Brain microvascular endothelial cell (primary cell): Measurements from ENCODE around the gene COLGALT1.
"Not testable (repeated sequence)": the region's sequence is repeated elsewhere in the genome, so short reads cannot be mapped to it uniquely, and the experiment has no call there.

ENCODE experiments used
- DNase-seq: peaks from one replicate; pipeline ENCODE4 v3.0.0-alpha.2; 2020
- H3K27ac ChIP-seq: fragments of 250-450 bp; sonication (Bioruptor Pico); 2 replicates; pipeline ENCODE4 v1.5.1; 2020; ENCODE audit warnings: mild to moderate bottlenecking, moderate library complexity
- H3K27me3 ChIP-seq: fragments of 250-450 bp; sonication (Bioruptor Pico); replicated peaks from 2 replicates; pipeline ENCODE4 v1.5.1; 2020; ENCODE audit warnings: mild to moderate bottlenecking
- H3K36me3 ChIP-seq: fragments of 250-450 bp; sonication (Bioruptor Pico); replicated peaks from 2 replicates; pipeline ENCODE4 v1.5.1; 2020; ENCODE audit warnings: mild to moderate bottlenecking
- H3K4me3 ChIP-seq: 2 replicates; pipeline ENCODE4 v1.5.1; 2011; ENCODE audit warnings: low read depth, mild to moderate bottlenecking, control low read depth, low read length, moderate library complexity
- in situ Hi-C: cut with HindIII; loops from 2 replicates; pipeline ENCODE4 v1.10.0; 2017; ENCODE audit warnings: low sequenced_read_pairs, low pct_ligation_motif_present
- TF ChIP-seq, protein P1 (sequence below): IDR thresholded peaks from 2 replicates; pipeline ENCODE4 v1.5.1; 2011; ENCODE audit warnings: low read depth, mild to moderate bottlenecking, moderate library complexity, low read length, control low read depth, inconsistent platforms; ENCODE audit errors: missing control alignments

The COLGALT1 gene

DNA sequence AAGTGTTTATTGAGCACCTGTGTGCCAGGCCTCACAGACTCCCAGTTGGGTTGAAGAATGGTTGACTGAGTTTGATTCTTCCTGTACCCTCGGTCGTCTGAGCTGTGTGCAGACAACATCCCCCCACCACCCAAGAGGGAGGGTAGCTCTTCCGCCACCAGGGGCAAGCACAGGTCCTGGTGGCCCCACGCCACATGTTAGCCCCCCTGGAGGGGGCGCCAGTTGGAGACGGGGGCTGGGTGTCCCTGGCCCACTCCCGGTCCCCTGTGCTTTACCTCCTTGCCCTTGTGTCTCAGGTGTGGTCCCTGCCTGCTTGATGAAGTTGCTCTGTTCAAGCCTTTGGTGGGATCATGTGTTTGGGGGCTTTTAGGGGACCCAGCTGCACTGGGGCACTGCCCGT lies 27.2 kb downstream of the COLGALT1 start:
- TF ChIP-seq, protein P1, sequence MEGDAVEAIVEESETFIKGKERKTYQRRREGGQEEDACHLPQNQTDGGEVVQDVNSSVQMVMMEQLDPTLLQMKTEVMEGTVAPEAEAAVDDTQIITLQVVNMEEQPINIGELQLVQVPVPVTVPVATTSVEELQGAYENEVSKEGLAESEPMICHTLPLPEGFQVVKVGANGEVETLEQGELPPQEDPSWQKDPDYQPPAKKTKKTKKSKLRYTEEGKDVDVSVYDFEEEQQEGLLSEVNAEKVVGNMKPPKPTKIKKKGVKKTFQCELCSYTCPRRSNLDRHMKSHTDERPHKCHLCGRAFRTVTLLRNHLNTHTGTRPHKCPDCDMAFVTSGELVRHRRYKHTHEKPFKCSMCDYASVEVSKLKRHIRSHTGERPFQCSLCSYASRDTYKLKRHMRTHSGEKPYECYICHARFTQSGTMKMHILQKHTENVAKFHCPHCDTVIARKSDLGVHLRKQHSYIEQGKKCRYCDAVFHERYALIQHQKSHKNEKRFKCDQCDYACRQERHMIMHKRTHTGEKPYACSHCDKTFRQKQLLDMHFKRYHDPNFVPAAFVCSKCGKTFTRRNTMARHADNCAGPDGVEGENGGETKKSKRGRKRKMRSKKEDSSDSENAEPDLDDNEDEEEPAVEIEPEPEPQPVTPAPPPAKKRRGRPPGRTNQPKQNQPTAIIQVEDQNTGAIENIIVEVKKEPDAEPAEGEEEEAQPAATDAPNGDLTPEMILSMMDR = no peak

DNA sequence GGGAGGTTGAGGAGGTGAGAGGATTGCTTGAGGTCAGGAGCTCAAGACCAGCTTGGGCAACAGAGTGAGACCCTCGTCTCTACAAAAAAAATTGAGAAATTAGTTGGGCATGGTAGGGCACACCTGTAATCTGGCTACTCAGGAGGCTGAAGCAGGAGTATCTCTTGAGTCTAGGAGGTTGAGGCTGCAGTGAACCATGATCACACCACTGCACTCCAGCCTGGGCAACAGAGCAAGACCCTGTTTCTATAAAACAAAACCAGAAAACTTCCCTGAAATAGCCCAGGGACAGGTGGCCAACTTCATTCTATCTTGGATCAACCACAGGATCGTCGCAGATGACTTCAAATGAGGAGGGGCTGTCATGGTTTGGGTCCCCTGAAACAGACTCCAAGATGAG lies 28.7 kb downstream of the COLGALT1 start:
- peaks cover 37% of the 10 kb centered on the region for H3K36me3 ChIP-seq
- in situ Hi-C loops = no loop called here
- no peak for DNase-seq
- TF ChIP-seq, protein P1 = no peak
- H3K4me3 ChIP-seq = no peak overlapping the region
- H3K27ac ChIP-seq = no peak overlapping the region
- no peaks in the 10 kb centered on the region for H3K27me3 ChIP-seq

More for the DNA sequence above, 27.2 kb downstream of the COLGALT1 start:
- Histone ChIP-seq H3K27me3 (no peaks in the 10 kb centered on the region), H3K36me3 (peaks cover 52% of the 10 kb centered on the region), H3K4me3 (no peak overlapping the region), H3K27ac (no peak overlapping the region)
- DNase-seq = no peak
- in situ Hi-C loops = no loop called here

DNA sequence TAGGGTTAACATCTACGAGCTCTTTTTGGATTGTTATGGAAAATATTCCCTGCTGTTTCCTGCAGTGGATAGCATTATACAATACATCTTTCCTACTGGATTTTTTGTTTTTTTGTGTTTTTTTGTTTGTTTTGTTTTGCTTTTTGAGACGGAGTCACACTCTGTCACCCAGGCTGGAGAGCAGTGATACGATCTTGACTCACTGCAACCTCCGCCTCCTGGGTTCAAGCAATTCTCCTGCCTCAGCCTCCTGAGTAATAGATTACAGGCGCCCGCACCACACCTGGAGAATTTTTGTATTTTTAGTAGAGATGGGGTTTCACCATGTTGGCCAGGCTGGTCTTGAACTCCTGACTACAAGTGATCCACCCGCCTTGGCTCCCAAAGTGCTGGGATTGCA lies 29.9 kb downstream of the COLGALT1 start:
- H3K27ac ChIP-seq, in situ Hi-C loops, H3K27me3 ChIP-seq, DNase-seq, H3K4me3 ChIP-seq: not testable (repeated sequence)
- H3K36me3 ChIP-seq = peaks cover 27% of the 10 kb centered on the region

DNA sequence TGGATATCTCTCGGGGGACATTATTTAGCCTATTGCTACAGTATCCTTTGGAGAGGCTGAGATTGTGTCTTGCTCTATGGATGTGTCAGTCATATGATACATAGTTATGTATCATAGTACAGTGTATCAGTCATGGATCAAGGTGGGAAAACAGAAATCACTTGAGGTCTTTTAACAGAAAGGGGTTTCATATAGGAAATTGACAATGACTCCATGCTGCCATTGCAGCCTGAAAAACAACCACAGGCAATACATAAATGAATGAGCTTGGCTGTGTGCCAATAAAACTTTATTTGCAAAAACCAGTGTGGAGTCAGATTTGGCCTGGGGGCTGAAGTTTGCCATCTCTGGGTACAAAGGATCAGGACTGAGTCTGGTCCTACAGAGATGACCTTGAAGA lies 35.4 kb downstream of the COLGALT1 start:
- H3K27me3 ChIP-seq = no peaks in the 10 kb centered on the region
- no peak overlapping the region for H3K4me3 ChIP-seq
- in situ Hi-C loops = no loop called here
- H3K36me3 ChIP-seq = no peaks in the 10 kb centered on the region
- H3K27ac ChIP-seq = no peak overlapping the region
- DNase-seq = no peak
- TF ChIP-seq, protein P1 = no peak

DNA sequence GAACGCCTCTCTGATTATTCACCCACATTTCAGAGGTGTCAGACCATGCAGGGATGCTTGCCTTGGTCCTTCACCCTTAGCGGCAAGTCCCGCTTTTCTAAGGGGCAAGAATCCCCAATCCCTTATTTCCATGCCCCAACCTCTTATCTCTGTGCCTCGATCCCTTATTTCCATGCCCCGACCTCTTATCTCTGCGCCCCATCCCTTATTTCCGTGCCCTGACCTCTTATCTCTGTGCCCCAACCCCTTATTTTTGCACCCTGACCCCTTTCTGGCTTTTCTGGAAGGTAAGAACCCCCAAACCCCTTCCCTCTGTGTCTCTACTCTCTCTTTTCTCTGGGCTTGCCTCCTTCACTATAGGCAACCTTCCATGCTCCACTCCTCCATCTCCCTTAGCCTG lies 38.8 kb downstream of the COLGALT1 start:
- DNase-seq, H3K36me3 ChIP-seq, H3K27ac ChIP-seq, in situ Hi-C loops, H3K4me3 ChIP-seq, H3K27me3 ChIP-seq: not testable (repeated sequence)

DNA sequence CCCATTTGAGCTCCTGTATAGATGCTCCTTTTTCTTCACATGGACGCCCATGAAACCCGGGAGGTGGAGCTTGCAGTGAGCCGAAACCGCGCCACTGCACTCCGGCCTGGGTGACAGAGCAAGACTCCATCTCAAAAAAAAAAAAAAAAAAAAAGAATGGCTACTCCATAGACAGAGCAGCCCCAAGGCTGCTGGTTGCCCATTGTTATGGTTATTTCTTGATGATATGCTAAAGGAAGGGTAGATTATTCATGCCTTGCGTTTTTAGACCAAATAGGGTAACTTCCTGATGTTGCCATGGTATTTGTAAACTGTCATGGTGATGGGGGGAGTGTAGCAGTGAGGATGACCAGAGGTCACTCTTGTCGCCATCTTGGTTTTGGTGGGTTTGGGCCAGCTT lies 42.6 kb downstream of the COLGALT1 start:
- H3K36me3 ChIP-seq, H3K27ac ChIP-seq, DNase-seq, H3K27me3 ChIP-seq, in situ Hi-C loops, H3K4me3 ChIP-seq: not testable (repeated sequence)

DNA sequence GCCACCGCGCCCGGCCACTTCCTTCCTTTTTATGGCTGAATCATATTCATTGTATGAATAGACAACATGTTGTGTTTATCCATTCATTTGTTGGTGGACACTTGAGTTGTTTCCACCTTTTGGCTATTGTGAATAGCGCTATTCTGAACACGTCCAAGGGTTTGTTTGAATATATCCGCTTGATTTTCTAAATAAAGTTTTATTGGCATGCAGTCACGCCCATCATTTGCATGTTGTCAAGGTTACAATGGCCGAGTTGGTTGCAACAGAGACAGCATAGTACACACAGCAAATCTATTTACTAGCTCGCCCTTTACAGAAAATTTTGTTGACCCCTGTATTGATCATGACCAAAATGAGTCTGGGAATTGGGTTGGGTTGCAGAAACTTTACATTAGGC lies 43.5 kb downstream of the COLGALT1 start:
- Histone ChIP-seq H3K4me3 (no peak overlapping the region), H3K27ac (no peak overlapping the region), H3K36me3 (no peaks in the 10 kb centered on the region), H3K27me3 (peaks cover 4% of the 10 kb centered on the region)
- TF ChIP-seq, protein P1 = no peak
- DNase-seq = no peak
- in situ Hi-C loops = no loop called here
